Right ventricle myocardium superior (tissue), 1 donor: ENCODE data around the gene IL17RE. TPM values are rescaled to one million over a fixed set of nuclear protein-coding genes. Genes with fewer than 3 reads are reported as not detected.

ENCODE experiments used
- total RNA-seq: library from RNA; stranded (reverse); fragmentation: NEBNext Ultra II Directional; extraction: Animal tissue kit (Norgen Biotek cat#: 25700); gene quantifications from one replicate; pipeline ENCODE4 v1.2.1, GENCODE V29; 2021
- donor health status: DM: no; HTN: yes; CAD: no; lungs with severe emphysema.

The IL17RE gene
- total RNA-seq, 1 donor from 2014 or later = 0.46 TPM

Other genes starting within 250 kb of the IL17RE start
- gene CPNE9, start 199.0 kb upstream of the IL17RE start, total RNA-seq = not detected
- gene BRPF1, start 171.1 kb upstream of the IL17RE start, total RNA-seq = 7.5 TPM
- gene OGG1, start 152.9 kb upstream of the IL17RE start, total RNA-seq = 8.3 TPM
- gene CAMK1, start 132.9 kb upstream of the IL17RE start, total RNA-seq = 12.4 TPM
- 47.7 TPM for gene TADA3, start 110.4 kb upstream of the IL17RE start, total RNA-seq
- 62.0 TPM for gene ARPC4, start 109.8 kb upstream of the IL17RE start, total RNA-seq
- 11.1 TPM for gene TTLL3, start 92.6 kb upstream of the IL17RE start, total RNA-seq
- 36.3 TPM for gene RPUSD3, start 58.8 kb upstream of the IL17RE start, total RNA-seq
- gene CIDEC, start 22.6 kb upstream of the IL17RE start, total RNA-seq = 4.0 TPM
- gene JAGN1, start 12.2 kb upstream of the IL17RE start, total RNA-seq = 18.8 TPM
- gene IL17RC, start 14.2 kb downstream of the IL17RE start, total RNA-seq = 33.2 TPM
- gene CRELD1, start 31.0 kb downstream of the IL17RE start, total RNA-seq = 63.9 TPM
- 0.46 TPM for gene PRRT3, start 49.6 kb downstream of the IL17RE start, total RNA-seq
- 108 TPM for gene EMC3, start 84.0 kb downstream of the IL17RE start, total RNA-seq
- 2.0 TPM for gene FANCD2, start 123.6 kb downstream of the IL17RE start, total RNA-seq
- gene FANCD2OS, start 205.4 kb downstream of the IL17RE start, total RNA-seq = not detected
- 92.6 TPM for gene BRK1, start 212.8 kb downstream of the IL17RE start, total RNA-seq
- 11.2 TPM for gene VHL, start 238.9 kb downstream of the IL17RE start, total RNA-seq